Activated naive CD4-positive, alpha-beta T cell treated with anti-CD3 and anti-CD28 coated beads, Interleukin-2, amount 50 U/mL, for 72 hours (primary cell): Measurements from ENCODE around the gene SHISAL2B. TPM values are rescaled to one million over a fixed set of nuclear protein-coding genes. Genes with fewer than 3 reads are reported as not detected.
A peak's percentile ranks its signal among the peaks of the same experiment; 100 is the strongest.
"Not testable (repeated sequence)": the region's sequence is repeated elsewhere in the genome, so short reads cannot be mapped to it uniquely, and the experiment has no call there.

ENCODE experiments used
- ATAC-seq, 2 donors: fragments of 150-1000 bp; cut with Tn5 transposase; 2 replicates each; pipeline ENCODE4 v1.10.0; 2021; ENCODE audit warnings: mild to moderate bottlenecking in 2 of 2, moderate library complexity in 2 of 2
- DNase-seq, 2 donors: peaks; one replicate each; pipeline ENCODE4 v3.0.0; 2021 to 2022; ENCODE audit warnings: low spot score in 2 of 2
- H3K27ac Mint-ChIP-seq, 2 donors: one replicate each; pipeline ENCODE4 v1.8.0; 2022; ENCODE audit warnings: mild to moderate bottlenecking in 2 of 2, mixed read lengths in 2 of 2
- H3K36me3 Mint-ChIP-seq, 2 donors: one replicate each; pipeline ENCODE4 v1.8.0; 2022; ENCODE audit warnings: mixed read lengths in 2 of 2
- H3K9me3 Mint-ChIP-seq, 2 donors: one replicate each; pipeline ENCODE4 v1.8.0; 2022; ENCODE audit warnings: mixed read lengths in 2 of 2
- total RNA-seq, 2 donors: library from RNA; stranded (reverse); gene quantifications; one replicate each; pipeline ENCODE4 v1.2.3, GENCODE V29; 2022

SHISAL2B gene
- total RNA-seq, result not detected

DNA sequence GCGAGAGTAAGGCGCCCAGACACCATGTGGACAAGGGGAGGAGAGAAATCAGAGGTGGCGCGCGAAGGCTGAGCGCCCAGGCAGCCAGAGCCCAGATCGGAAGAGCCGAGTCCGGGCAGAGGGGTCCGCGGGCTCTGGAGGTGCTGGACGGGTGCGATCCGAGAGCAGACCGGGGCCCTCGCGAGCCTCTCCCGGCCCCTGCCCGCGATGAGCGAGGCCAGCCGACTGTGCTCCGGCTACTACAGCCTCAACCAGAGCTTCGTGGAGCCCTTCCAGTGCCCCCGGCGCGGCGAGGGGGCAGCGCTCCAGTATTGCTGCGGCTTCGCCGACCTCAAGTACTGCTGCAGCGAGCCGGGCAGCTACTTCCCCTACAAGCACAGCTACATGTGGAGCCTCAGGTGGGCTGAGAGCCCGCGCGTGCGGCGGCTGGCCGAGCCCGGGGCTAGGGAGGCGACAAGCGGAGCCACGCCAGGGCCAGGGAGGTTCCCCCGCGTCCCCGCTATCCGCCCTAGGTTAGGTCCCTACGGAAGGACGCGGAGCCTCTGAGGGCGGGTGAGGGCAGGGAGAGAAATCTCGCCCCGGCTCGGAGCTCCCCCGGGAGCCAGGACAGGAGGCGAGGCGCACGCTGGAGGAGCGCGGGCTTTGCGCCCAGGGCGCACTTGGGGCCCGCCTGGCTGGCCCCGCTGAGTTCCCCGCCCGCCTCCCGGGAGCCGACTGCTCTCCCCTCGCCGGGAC lies at the start of gene SHISAL2B:
TSS of gene SHISAL2B (plus strand) at position 87 of the 735 bp plus-strand sequence. CDS start at position 208, 121 bp downstream.
- ATAC-seq (peak in 1 of 2 donors; percentile 64), DNase-seq (peak in 1 of 2 donors; percentile 11)
- Mint-ChIP-seq H3K27ac (no peak within 1 kb of the TSS), H3K9me3 (no peaks in the 10 kb centered on the region), H3K36me3 (no peaks in the 10 kb centered on the region)

DNA sequence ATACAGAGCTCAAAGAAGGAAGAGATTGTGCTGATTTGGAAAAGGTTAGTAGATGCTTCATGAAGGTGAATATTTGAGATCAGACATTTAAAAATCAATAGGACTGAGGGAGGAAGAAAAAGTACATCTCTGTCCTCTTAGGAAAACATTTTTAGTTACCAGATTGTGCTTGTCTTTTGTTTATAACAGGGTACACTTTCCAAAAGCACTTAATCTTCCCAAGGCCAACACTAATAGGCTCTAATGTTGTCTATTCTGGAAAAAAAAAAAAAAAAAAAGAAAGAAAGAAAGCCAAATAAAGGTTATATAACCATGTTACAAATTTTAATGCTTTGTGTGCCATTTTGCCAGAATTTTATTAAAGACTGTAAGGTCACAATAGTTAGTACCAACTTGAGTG lies 45.5 kb upstream of the SHISAL2B start:
- ATAC-seq, result no peak
- H3K27ac Mint-ChIP-seq, result no peak overlapping the region
- no peaks in the 10 kb centered on the region for H3K9me3 Mint-ChIP-seq
- H3K36me3 Mint-ChIP-seq, result no peaks in the 10 kb centered on the region
- DNase-seq, result no peak

DNA sequence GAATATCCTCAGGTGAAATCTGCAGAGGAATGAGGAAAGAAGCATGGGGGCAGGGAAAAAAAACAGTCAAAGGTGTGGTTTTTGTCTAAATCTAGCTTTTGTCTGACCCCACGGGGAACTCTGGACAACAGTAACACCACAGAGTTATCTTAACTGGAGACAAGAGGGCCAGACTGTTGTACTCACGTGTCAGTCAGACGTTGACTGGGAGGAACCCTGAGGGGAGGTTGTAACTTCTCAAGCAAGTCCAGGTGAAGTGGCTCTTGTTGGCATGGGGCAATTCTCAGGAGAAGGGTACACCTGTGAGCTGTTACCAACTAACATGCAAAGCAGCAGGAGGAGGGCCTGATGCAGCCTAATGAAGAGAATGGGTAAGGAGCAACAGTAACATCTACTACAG lies 44.1 kb upstream of the SHISAL2B start:
- no peak for DNase-seq
- no peak for ATAC-seq
- no peaks in the 10 kb centered on the region for H3K36me3 Mint-ChIP-seq
- H3K9me3 Mint-ChIP-seq, result no peaks in the 10 kb centered on the region
- no peak overlapping the region for H3K27ac Mint-ChIP-seq

DNA sequence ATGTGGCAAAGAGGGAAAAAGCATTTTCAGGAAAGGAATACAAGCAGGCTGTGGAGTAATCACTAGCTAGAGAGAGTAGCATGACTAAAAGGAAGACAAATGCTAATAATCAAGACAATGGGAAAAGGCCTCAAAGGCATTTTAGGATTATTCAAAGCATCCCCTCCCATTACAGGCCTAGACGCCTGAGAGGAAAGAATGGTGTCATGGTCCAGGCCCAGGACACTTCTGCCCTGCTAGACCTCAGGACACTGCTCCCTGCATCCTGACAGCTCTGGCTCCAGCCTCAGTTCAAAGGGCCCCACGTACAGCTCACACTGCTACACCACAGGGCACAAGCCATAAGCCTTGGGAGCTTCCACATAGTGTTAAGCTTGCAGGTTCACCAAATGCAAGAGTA lies 40.8 kb upstream of the SHISAL2B start:
- Mint-ChIP-seq H3K9me3 (no peaks in the 10 kb centered on the region), H3K27ac (no peak overlapping the region), H3K36me3 (no peaks in the 10 kb centered on the region)
- DNase-seq (no peak), ATAC-seq (no peak)

DNA sequence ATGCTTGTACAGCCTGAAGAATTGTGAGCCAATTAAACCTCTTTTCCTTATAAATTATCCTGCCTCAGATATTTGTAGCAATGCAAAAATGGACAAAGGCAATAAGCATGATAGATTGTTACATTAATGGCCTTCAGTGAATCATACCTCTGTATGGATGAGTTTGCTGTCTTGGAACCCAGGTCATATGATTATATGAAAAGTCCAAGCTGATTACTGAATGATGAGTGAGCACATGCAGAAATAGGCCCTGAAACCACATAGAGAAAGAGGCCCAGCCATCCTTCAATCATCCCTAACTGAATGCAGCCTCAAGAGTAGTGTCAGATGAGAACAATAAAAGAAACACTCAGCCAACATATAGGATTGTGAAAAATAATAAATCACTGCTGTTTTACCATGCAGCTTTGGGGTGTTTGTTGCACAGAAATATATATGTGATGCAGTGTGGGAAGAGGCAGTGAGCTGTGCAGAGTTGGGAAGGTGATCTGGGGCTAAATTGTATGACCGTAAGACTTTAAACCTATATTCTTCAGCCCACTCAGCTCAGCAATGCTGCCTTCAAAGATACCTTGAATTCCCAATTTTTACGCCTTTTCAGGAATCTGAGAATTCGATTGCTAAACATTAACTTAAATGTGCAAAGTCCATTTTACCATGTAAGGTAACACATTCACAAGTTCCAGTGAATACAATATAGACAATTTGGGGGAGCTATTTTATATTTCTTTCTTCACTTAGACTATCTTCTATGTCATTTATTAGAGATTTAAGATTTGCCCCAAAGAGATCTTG lies 36.3 kb upstream of the SHISAL2B start:
- DNase-seq (no peak), ATAC-seq (no peak)
- Mint-ChIP-seq H3K9me3 (peaks cover 0 to 5% of the 10 kb centered on the region in 2 donors), H3K36me3 (no peaks in the 10 kb centered on the region), H3K27ac (no peak overlapping the region)

DNA sequence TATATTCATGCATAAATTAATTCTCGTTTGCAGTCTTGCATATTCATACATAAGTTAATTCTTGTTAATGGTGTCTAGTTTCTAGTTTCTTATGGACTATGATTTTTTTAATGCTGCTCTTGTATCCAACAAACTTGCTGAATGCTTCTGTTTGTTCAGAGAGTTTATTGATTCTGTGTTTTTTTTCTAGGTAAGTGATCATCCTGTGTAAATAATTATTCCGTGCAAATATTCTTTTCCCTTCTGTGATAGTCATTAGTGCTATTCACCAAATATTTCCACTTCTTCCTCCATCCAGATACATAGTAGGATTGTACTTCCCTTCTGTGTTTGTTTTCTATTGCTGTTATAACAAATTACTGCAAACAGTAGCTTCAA lies 35.8 kb upstream of the SHISAL2B start:
- ATAC-seq, result no peak
- no peak overlapping the region for H3K27ac Mint-ChIP-seq
- no peak for DNase-seq

DNA sequence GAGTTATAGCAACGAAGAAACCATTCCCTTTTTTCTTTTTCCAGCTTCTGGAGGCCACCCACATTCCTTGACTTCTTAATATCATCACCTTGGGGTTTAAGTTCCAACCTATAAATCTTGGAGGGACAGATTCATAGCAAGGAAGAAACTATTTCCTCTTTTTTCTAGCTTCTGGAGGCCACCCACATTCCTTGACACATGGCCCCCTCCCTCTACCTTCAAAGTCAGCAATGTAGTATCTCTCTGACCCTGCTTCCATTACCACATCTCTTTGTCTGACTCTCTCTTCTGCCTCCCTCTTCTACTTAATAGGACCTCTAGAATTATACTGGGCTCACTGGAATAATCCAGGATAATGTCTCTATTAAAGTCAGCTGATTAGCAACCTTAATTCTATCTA lies 34.7 kb upstream of the SHISAL2B start:
- no peak overlapping the region for H3K27ac Mint-ChIP-seq
- H3K9me3 Mint-ChIP-seq, result peaks cover 0 to 5% of the 10 kb centered on the region in 2 donors
- no peak for ATAC-seq
- DNase-seq, result no peak
- no peaks in the 10 kb centered on the region for H3K36me3 Mint-ChIP-seq

More for the DNA sequence above, 35.8 kb upstream of the SHISAL2B start:
- H3K36me3 Mint-ChIP-seq, result no peaks in the 10 kb centered on the region
- peaks cover 0 to 5% of the 10 kb centered on the region in 2 donors for H3K9me3 Mint-ChIP-seq

DNA sequence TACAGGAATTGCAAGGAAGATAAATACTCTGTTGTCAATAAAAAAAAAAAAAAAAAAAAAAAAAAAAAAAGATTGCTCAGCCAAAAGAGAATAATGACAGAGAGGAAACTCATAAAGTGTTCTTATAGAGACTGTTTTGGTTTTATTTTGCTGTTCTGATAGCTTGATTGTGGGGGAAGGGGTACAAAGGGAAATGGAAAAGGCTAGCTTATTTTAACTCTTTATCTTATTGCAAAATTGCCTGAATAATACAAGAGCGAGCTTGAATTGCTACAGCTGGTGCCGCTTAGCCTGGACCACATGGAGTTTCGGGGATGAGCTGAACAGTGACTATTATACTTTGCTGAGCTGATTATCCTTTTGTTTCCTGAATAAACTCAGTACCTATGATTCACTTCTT lies 31.0 kb upstream of the SHISAL2B start:
- no peak overlapping the region for H3K27ac Mint-ChIP-seq
- DNase-seq (no peak), ATAC-seq (no peak)
- no peaks in the 10 kb centered on the region for H3K36me3 Mint-ChIP-seq
- peaks cover 0 to 5% of the 10 kb centered on the region in 2 donors for H3K9me3 Mint-ChIP-seq

DNA sequence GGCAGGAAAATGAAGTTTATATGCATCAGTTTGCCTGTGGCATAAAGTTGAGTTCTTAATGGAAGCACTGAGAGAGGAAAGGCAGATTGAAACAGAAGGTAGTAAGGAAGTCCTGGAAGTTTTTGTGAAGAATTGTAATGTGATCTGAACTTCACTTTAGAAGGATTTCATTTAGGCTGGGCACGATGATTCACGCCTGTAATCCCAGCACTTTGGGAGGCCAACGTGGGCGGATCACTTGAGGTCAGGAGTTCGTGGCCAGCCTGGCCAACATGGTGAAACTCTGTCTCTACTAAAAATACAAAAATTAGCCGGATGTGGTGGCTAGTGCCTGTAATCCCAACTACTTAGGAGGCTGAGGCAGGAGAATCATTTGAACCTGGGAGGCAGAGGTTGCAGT lies 27.1 kb upstream of the SHISAL2B start:
- H3K9me3 Mint-ChIP-seq, H3K27ac Mint-ChIP-seq, DNase-seq, ATAC-seq, H3K36me3 Mint-ChIP-seq: not testable (repeated sequence)

DNA sequence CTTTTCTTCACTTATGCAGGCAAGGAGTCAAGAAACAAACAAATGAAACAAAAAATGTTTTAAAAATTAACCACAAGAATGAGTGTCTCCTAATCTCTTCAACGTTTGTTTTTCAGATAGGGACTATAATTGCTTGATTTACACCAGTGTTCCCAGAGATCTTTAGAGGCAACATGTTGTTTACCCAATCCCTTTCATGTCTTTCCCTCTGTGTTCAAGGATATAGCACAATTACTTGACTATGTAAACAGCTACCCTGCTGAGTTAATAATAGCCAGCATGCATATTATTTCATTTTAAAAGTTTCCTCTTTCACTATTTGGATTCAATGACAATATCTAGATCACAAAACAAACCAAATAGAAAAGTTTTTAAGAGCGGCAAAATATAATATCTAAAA lies 25.1 kb upstream of the SHISAL2B start:
- H3K27ac Mint-ChIP-seq, result no peak overlapping the region
- ATAC-seq (no peak), DNase-seq (no peak)
- no peaks in the 10 kb centered on the region for H3K36me3 Mint-ChIP-seq
- no peaks in the 10 kb centered on the region for H3K9me3 Mint-ChIP-seq

DNA sequence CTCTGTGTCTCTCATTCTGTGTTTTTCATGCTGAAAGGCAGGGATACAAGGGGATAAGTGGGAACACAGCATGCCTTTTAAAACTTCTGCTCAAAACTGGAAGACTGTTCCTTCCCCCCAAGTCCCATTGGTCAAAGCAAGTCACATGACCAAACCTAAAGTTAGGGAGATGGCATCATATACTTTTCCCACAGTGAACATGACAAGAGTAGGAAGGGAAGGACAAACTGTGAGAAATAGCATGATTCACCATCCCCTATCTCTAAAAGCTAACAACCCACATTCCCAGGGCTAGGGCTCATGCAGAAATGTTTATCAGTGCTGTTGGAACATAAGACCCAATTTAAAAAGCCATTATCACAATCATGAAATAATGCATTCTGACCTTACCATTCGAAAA lies 24.2 kb upstream of the SHISAL2B start:
- DNase-seq (no peak), ATAC-seq (no peak)
- H3K9me3 Mint-ChIP-seq, result no peaks in the 10 kb centered on the region
- H3K36me3 Mint-ChIP-seq, result no peaks in the 10 kb centered on the region
- H3K27ac Mint-ChIP-seq, result no peak overlapping the region

DNA sequence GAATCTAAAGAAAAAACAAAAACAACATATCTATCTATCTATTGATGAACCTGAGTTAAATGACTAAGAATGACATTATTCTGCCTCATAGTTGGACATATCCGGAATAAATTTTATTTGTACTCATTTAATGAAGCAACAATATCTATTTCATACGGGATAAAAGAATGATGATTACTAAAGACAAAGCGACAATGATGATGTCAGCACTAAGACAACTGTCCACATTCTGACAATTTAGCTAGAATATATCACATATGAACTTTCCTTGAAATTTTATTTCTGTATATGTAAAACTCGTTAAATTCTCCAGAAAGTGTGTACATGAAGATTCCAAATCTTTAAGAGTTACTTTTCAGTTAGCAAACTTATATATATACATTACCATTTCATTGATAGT lies 23.2 kb upstream of the SHISAL2B start:
- H3K27ac Mint-ChIP-seq, result no peak overlapping the region
- H3K9me3 Mint-ChIP-seq, result no peaks in the 10 kb centered on the region
- DNase-seq, result no peak
- ATAC-seq, result no peak
- H3K36me3 Mint-ChIP-seq, result no peaks in the 10 kb centered on the region

DNA sequence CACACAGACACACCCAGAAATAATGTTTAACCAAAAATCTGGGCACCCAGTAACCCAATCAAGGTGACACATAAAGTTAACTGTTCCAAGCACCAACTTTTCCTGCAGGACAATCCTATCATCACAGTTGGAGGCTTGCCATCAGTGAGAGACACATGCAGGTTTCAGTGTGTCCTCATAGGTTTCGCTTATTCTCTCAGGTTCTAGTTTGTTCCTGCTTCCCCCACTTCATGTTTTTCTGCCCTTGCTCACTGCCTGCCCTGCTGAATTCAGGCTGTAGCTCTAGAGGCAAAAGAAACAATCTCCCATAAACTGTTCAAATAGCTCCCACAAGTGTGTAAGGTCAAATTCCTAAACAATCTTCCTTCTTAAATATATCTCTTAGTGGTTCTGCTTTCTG lies 20.0 kb upstream of the SHISAL2B start:
- no peak for ATAC-seq

DNA sequence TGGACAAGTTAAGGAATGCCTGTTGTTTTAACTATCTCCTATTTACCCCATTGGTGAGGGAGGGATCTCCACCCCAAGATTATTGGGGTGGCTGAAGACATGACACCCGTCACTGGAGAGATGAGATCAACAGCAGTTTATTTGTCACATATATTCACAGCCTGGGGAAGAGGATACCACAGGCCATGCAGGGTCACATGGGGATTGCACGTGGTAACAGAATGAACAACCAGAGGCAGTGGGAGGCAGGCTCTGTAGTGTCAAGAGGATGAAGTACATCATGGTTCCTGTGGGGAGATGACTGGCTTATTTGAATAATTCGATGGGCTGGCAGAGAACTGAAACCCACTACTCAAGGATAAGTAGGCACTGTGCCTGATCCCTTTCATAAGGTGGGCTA lies 18.6 kb upstream of the SHISAL2B start:
- ATAC-seq (no peak), DNase-seq (no peak)
- Mint-ChIP-seq H3K36me3 (no peaks in the 10 kb centered on the region), H3K27ac (no peak overlapping the region), H3K9me3 (no peaks in the 10 kb centered on the region)

More for the DNA sequence above, 20.0 kb upstream of the SHISAL2B start:
- Mint-ChIP-seq H3K9me3 (no peaks in the 10 kb centered on the region), H3K36me3 (no peaks in the 10 kb centered on the region), H3K27ac (no peak overlapping the region)
- no peak for DNase-seq

DNA sequence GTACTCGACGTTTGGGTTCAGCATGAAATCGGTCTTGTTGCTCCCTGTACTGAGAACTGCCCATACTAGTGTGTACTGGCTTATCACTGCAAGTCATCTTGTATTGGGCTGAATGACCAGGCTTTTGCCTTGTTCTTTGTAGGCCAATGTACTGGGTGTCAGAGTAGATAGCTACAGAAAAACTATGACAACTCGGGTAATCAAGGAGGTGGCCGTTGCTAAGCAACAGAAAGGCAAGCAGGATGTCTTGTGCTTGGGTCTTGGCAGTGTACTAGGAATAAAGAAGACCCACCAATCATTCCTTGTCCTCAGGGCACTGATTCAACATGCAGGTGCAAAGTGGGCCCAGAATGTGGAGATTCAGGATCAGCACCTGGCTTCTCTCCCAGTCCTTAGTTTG lies 11.9 kb upstream of the SHISAL2B start:
- ATAC-seq (no peak), DNase-seq (no peak)
- Mint-ChIP-seq H3K9me3 (no peaks in the 10 kb centered on the region), H3K36me3 (no peaks in the 10 kb centered on the region), H3K27ac (no peak overlapping the region)

DNA sequence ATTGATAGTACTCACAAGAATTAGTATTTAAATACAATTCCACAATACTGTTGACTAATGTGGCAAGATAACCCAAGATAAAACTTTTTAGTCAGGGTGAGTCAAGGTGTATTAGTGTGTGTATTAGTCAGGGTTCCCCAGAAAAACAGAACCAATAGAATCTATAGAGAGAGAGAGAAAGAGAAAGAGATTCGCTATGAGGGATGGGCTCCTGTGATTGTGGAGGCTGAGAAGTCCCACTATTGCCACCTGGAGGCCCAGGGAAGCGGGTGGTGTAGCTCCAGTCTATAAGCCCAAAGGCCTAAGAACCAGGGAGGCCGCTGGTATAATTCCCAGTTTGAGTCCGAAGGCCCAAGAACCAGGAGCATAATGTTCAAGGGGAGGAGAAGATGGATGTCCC lies 10.0 kb upstream of the SHISAL2B start:
- H3K27ac Mint-ChIP-seq, result no peak overlapping the region
- no peak for DNase-seq
- no peak for ATAC-seq
- no peaks in the 10 kb centered on the region for H3K9me3 Mint-ChIP-seq
- no peaks in the 10 kb centered on the region for H3K36me3 Mint-ChIP-seq

DNA sequence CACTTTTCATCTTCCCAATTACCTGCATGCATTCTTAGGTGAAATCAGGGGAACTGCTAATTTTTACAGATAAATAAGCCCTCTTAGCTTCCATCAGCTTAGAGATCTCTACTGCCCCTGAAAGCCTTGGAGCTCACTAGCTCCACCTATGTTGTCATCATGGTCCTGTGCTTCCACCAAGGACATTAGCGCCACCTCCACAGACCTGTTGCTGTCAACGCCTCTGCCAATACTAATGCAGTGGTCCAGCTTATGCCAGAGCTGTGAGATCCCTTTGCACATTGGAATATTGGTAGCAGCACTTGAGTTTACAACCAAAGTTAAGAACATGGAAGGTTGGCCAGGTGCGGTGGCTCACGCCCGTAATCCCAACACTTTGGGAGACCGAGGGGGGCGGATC lies 7.7 kb upstream of the SHISAL2B start:
- Mint-ChIP-seq H3K27ac (no peak overlapping the region), H3K36me3 (no peaks in the 10 kb centered on the region), H3K9me3 (no peaks in the 10 kb centered on the region)
- DNase-seq (no peak), ATAC-seq (no peak)

DNA sequence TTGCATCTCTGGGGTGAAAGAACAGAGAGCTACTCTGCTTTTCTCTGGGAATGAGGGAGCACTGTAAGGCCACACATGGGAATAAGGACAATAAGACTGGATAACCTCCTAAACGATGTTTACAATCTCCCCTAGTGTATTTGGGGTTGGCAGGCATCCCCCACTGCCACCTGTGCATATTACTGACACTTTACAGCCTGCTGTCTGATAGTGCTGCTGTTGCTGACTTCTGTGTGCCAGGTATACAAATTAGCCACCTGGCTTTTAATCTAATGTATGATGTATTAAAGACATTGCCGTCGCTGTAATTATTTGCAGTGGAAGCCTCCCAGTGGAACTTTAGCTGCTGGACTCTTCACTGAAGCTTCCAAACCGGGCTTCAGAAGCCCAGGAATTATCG lies 4.4 kb upstream of the SHISAL2B start:
- DNase-seq, result no peak
- ATAC-seq, result no peak
- Mint-ChIP-seq H3K27ac (no peak overlapping the region), H3K9me3 (no peaks in the 10 kb centered on the region), H3K36me3 (no peaks in the 10 kb centered on the region)
